ENCODE results near the gene LLCFC1. TPM values are rescaled to one million over a fixed set of nuclear protein-coding genes. Genes with fewer than 3 reads are reported as not detected.

Gene LLCFC1
- polyA plus RNA-seq, 1 donor, result 0.25 TPM

DNA sequence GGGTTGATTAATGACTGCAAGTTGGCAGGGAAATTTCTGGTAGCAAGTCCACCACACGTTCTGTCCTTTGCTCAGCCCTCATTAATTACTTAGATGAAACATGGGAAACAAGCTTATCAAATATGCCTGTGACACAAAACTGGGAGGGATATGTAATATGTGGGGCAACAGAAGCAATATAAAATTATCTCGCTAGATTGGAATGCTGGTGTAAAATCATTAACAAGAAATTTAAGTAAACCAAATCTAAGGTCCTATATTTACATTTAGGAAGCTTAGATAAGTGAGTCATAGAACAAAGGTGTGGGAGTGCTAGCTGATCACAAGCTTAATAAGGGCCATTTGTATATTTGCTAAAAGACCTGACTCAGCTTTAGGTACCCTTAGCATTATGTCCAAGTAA is 29.3 kb upstream of the LLCFC1 start:
- DNase-seq (ENCODE audit: low read depth), result no peak

DNA sequence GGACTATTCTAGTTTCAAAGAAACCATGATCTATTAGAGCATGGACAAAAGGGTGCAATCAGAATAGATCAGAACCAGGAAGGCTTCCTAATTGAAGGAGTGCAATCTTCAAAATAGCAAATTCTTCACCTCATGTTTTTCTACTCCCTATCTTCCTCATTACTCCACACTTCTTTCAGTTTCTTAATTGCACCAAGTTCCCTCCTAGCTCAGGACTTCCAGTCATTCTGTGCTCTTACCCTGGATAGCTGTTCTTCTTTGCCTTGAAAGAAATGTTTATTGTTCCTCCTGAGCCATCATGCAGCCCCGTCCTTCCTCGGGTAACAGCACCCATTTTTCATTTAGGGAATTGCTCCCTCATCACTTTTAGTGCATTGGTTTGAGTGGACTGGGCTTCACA is 28.8 kb upstream of the LLCFC1 start:
- no peak for DNase-seq (ENCODE audit: low read depth)

DNA sequence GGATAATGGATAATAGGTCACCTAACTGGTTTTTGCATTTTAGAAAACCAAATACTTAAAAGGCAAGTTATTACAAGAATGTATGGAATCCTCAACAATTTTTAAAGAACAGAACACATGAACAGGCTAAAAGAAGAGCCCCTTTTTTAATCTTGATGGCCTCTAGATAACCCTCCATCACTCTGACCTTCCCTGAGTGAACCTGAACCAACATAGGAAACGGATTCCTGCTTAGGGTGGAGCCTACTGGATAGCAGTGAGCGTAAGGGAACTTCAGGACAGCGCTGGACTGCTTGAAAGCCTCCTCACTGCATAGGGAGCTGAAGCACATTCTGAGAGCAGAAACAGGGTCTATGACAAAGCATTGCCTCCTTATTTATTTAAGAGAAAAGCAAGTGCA is 26.2 kb upstream of the LLCFC1 start:
- DNase-seq (ENCODE audit: low read depth), result no peak

DNA sequence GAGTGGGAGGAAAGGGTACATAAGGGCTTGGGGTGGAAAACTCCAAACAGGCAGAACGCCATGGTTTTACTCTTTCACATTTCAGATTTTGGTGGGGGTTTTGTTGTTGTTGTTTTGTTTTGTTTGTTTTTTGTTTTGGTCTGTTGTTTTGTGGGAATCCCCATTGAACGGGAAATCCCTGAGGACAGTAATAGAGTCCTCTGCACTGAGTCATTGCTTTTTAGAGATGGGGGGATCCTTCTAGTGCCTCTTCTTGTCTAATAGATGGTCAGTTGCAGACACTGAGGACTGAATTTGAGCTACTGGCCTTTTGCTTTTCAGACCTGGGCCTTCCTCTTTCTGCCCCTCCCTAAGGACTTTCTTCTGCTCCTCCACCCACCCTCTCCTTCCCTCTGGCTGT is 25.7 kb upstream of the LLCFC1 start:
- DNase-seq (ENCODE audit: low read depth), result no peak

DNA sequence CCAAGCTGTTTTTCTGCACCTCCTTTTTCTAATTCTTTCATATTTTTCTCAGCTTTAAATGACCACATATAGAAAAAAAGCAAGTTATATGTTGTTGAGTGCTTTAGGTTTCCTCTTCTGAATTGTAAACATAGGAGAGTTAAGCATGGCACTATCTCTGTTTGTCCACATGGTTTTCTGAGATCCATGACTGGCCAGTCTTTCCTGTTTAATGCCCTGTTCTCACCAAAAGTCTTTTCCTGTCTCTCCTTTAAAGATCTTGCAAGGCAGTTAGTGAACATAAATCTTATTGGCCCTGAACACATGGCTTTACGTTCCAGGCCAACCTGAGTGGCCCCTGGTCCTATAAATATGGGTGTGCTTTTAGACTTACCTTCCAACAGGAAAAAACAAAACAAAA is 25.2 kb upstream of the LLCFC1 start:
- no peak for DNase-seq (ENCODE audit: low read depth)

DNA sequence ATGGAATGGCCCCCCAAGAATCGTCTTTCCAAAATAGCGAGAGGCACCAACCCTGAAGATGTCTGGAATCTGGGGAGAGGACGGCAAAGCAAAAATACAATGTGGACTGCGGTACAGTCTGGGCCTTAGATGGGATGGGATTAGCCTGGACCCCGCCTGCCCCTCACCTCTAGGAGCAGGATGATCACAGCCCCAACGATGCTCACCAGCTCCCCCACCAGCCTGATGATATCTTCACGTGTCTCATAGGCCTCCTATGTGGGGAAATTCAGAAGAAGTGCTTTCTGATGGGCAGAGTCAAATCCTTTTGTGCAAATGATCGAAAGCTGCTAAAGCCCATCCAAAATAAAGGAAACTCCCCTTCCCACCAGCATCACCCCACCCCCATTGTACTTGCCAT is 24.0 kb upstream of the LLCFC1 start:
- no peak for DNase-seq (ENCODE audit: low read depth)

DNA sequence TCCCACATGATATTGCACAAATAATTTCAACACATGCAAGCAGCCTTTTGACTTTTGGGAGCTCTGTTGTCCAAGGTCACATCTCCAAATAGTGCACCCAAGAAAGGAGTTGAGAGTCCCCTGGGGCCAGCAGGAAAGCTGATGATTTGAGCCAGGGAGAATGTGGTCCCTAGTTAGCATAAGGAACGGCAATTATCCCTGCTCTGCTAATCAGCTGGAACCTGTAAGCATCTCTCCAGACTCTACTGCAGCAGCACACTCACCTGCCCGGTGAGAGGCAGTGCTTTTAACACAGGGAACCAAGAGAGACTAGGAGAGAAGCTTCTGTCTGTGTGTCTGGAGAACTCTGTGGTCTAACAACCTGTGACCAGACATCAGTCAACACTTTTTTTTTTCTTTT is 22.8 kb upstream of the LLCFC1 start:
- DNase-seq (ENCODE audit: low read depth), result no peak

DNA sequence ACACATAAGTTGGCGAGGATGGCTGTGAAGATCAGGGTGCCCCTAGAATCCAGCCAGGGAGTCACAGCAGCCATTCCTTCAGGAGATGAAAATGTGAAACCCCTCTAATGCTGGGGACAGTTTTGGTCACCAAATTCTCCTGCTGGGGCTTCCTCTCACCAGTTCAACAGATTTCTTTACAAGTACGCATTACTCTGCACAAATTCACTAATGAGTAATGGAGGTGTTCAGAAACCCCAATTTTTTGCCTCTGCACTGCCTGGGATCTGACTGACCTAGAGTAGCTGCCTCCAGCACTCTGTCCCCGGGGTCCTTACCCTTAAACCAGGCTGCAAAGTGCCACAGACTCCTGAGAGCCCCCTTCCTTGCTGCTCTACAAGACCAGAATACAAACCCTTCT is 21.8 kb upstream of the LLCFC1 start:
- no peak for DNase-seq (ENCODE audit: low read depth)

DNA sequence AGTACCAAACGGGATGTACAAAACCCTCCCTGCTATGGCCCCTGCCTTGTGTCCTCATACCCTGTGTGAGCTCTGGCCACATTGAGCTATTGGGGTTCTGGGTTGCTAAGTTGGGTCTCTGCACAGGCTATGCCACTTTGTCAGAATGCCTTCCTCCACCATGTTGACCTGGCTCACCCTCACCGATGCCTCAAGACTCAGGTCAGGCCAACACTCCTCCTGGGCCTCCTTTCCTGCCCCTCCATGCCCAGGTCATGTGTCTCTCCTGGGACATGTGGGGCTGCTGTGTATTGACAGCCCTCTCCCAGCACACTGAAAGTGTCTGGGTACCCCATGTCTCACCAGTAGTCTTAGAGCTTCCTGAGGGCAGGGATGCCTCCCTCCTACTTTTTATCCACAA is 20.4 kb upstream of the LLCFC1 start:
- no peak for DNase-seq (ENCODE audit: low read depth)

DNA sequence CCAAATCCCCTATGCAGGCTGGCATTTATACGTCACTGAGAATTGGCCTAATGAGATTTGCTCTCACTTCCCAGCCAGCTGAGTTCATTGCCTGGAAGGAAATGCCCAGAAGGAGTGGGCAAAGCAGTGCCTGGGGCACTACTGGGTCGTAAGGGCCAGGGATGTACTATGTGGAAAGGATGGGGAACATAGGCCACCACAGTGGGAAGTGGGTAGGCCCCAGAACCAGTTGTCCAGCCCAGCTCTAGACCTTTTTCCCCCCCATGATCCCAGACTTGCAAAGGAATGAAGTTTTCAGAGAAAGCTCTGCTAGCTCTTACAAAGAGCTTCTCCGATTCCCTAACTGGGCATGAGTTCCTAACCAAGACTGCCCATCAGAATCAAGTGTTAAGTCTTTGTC is 19.6 kb upstream of the LLCFC1 start:
- DNase-seq (ENCODE audit: low read depth), result no peak

DNA sequence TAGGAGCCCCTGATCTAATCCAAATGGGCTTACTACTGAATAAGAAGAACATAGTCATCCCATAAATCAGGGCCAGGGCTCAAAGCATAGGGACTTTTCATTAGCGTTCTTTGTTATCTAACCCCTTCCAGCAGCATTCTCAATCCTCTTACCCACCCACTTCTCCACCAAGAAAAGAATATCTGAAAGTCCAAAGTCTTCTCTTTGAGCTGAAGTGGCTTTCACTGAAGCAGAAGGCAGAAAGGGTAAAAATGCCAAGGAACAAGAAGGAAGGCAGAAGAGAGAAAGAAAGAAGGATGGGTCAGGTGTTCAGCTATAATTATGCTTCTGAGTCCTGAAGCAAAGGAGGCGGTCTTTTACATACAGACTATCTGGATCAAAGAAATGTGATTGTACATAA is 15.9 kb upstream of the LLCFC1 start:
- DNase-seq (ENCODE audit: low read depth), result no peak

DNA sequence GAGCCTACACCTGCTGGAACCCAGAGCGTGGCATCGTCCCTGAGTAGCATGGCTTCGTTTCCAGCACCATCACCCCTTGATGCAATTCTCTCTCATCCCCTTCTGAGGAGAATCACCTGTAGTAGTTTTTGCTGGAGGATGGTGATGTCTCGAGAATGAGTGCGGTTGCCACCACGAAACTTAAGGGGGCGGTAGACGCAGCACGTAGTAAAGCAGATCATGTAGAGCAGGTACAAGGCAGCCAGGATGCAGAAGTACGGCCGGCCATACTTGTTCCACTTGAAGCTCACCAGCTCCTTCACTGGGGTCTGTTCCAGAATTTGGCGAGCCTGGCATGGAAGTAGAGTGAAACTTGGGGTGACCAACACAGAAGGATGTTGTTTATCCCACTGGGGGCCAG is 13.9 kb upstream of the LLCFC1 start:
- no peak for DNase-seq (ENCODE audit: low read depth)

DNA sequence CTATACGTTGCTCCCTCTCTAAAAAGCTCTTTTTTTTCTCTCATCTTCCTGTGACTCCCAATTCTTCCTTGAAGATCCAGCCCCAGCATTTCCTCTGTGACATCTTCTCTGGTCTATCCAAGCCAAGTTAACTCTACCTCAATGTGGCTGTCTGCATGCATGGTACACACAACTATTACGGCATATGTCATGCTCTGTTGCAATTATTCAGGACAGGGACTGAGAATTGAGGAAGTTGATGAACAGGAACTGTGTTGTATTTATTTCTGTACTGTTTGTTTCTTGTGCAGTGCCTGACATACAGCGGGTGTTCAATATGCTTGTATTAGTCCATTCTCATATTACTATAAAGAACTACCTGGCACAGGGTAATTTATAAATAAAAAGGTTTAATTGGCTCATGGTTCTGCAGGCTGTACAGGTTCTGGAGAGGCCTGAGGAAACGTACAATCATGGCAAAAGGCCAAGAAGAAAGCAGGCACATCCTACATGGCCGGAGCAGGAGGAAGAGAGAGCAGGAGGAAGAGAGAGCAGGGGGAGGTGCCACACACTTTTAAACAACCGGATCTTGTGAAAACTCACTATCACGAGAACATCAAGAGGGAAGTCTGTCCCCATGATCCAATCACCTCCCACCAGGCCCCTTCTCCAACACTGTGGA is 12.1 kb upstream of the LLCFC1 start:
- no peak for DNase-seq (ENCODE audit: low read depth)

DNA sequence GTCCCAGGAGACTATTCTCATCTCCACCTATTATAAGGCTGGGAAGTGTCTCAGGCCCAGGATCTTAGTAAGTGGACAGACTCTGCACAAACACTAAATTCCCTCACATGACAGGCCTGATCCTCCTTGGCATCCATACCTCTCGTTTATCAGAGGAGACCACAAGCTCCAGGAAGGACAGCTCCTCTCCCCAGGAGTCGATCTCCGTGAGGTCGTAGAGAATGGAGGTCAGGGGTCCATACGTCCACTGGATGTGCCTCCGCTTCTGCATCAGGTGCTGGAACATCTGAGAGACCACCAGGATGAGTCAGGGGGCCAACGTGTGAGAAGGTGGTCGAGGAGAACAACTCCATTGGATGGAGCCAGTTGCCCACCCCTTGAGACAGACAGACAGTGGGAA is 11.3 kb upstream of the LLCFC1 start:
- DNase-seq (ENCODE audit: low read depth), result no peak

DNA sequence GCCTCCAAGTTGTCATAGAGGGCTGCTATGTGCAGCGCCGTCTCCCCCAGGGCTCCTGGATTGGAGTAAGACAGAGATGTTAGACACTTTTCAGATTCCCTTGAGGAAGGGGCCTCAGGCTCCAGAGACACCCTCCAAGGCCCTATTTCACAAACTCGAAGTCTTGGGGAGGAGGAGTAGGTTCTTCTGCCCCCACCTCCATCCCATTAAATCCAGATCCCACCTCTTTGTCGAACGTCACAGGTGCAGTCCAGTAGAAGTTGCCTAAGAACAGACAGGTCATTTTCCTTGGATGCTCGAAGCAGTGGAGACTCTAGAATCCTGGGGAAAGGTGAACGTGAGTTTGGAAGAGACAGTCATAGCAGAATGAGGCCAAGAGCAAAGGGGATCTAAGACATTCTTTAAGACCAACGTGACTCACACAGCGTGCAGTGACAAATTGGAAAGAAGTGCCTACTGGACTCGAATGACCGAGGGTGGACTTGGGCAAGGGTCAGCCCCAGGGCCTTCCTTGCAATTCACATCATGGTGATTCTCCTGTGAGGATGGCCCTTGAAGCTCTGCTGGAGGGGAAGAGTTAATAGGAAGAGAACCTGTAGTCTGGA is 9.1 kb upstream of the LLCFC1 start:
- no peak for DNase-seq (ENCODE audit: low read depth)

DNA sequence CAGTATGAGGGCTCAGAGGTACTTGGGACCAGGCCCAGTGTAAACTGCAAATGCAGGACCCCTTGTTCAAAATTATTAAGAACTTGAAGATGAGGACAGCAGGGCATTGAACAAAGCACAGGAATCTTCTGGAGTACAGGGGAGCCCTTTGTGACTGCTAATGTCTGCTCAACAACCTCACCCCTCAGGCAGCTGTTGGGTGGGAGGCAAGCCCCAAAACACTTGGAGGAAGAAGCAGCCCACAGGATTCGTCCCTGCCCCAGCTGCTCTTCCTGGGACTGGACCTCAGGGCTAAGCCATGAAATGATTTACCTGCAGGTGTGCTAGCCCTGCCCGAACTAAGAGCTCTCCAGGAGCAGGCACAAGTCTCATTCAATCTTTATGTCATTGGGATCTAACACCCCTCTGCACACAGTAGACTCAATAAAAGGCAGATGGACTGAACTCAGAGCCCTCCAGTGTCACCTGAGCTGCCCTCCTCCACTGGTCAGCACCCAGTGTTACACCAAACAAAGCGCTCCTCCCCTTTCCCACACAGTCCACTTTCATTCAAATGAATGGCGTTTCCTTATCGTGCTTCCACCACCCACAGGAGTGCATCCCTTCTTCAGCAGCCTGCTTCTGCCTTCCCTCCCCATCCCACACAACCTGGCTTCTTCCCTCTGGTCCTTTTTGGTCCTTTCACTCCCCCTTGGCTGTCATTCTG is 6.7 kb upstream of the LLCFC1 start:
- DNase-seq (ENCODE audit: low read depth), result no peak

DNA sequence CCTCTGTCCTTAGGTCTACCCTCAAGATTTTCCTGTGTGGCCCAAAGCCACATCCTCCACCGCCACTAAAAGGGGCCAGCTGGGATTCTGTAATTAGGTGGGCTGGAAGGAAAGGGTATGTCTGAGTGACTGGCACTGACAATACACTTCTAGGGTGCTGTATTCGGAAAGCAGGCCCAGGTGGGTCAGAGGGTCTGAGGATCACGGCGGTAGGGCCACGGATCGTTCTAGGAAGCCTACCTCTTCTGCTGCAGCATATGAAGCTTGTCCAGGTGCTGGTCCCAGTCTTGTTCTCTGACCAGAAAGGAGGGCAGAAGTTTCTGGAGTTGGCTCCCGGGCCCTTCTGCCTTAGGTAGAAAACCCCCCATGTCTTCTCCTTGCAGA is 6.2 kb upstream of the LLCFC1 start:
- no peak for DNase-seq (ENCODE audit: low read depth)

DNA sequence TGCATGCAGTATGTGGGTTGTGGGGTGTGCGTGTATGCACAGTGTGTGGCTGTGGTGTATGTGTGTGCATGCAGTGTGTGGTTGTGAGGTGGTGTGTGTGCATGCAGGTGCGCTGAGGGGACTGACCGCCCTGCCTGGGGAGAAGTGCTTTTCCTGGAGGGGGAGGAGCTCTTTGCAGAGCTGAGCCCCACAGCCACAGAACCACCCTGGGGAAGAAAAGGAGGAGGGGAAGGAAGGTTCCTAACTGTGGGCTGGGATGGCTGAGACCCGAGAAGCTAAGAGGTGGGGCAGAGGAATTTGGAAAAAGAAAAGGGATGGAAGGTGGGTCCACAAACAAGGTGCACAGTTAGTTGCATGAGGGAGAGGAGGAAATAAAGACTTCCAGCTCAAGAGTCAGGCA is 5.7 kb upstream of the LLCFC1 start, which contains the start of gene TRPV5:
TRPV5 (minus strand) TSS at position 123 of the 400 bp plus-strand sequence. CDS start 287 bp downstream, outside the sequence.
- no peak for DNase-seq (ENCODE audit: low read depth)

DNA sequence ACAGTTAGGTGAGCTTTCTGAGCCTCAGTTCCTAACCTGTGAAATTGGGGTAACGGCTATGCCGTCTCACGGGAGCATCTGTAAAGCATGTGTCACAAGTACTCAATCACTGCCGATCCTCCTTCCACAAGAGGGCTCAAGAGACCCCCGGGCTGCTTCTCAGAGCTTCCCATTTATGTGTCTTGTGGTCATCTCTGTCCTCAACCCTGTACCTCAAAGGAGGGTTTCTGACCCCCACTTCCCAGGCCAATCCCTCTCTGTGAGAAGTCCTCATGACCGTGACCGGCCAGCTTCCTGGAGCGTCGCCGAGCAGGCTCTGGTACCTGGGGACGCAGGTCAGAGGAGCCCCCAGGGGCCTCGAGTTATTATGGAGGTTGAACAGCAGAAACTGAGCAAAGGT is 5.2 kb upstream of the LLCFC1 start:
- DNase-seq (ENCODE audit: low read depth), result no peak

DNA sequence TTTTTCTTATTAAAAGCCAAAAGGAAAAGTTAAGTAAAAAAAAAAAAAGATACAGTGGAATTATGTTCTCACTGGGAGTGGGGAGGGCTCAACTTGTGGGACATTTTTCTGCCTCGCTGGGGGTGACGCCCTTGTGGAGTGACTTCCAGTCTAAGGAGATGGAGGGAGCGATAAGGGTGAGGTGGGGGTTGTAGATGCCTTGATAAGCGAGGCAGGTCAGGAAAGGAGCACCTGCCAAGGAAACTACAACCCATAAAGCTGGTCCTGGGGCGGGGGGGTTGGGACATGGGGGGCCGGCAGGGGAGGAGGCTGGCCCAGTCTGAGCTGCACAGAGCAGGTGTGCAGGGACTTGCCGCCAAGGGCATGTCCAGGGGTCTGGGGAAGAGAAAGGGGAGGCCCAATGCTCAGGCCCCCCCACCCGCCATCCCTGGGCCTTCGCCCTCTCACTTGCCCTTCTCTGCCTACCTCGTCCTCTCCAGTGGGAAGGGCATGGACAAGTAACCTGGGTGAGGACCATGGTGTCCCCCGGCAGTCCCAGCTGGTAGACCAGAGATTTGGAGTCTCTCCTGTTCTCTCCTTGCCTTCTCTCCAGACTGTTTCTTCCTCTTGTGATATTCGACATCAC is 3.2 kb upstream of the LLCFC1 start:
- no peak for DNase-seq (ENCODE audit: low read depth)

DNA sequence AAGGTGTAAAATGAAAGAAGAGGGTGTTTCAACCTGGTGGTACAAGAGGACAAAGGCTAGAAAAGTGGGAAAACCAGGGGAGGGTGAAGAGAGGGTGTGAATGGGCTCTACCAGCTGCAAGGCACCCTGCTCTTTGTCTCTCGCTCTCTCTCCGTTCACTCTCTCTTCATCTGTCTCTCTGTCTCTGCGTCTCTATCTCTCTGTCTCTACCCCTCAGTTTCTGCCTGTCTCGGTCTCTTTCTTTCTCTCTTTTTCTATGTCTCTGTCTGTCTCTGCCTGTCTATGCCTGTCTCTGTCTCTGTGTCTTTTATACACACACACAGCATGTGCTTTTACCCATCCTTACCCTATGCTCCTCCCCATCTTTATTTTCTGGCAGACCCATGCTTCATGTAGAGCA is 673 bp upstream of the LLCFC1 start:
- DNase-seq (ENCODE audit: low read depth), result no peak

DNA sequence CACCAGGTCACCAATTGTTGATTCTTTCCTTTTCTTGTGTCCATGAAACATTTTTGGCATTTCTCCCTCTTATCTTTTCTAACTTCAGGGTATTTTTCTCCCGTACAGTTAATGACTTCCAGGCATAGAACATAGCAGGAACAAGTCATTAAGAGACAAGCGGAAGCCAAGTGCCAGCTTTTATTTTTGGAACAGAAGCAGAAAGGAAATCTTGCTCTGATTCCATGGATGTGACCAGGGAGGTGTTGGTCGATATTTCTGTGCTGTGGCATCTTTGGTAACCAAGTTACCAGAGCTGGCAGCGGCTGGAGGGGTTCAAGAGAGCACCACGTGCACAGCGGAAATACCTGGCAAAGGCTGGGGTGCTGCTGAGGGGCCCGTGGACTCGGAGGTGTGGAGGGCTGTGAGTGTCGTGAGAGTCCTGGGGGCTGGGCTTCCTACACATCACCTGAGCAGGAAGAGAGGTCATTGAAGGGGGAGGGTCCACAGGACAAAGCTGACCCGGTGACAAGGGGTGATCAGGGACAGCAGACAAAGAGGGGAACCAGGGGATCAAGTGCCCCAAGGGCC is 1.8 kb downstream of the LLCFC1 start:
- no peak for DNase-seq (ENCODE audit: low read depth)

DNA sequence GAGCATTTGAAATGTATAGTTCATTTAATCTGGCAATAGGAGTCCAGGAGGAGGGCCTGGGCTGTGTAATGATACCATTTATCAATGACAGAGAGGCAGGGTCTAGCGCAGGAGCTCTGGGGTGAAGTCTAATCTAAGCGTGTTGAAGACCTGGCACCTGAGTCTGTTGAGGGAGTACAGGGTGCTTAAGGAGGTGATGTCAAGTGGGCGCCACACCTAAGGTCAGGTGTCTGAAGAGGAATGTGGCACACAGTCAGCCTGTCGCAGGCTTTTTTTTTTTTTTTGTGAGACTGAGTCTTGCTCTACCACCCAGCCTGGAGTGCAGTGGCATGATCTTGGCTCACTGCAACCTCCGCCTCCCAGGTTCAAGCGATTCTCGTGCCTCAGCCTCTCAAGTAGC is 2.3 kb downstream of the LLCFC1 start:
- DNase-seq (ENCODE audit: low read depth), result no peak

Measured in forelimb muscle (tissue), 1 donor.